IMR-90 (cell line): ENCODE results near the gene CD82.

Experiments
- MAFK ChIP-seq: IDR thresholded peaks from 2 replicates; pipeline ENCODE4 v1.6.1; 2012; ENCODE audit warnings: low read depth, low read length, improper control_type of control experiment
- MAZ ChIP-seq: IDR thresholded peaks from 2 replicates; pipeline ENCODE4 v1.6.1; 2012; ENCODE audit warnings: low read depth, mild to moderate bottlenecking, low read length, improper control_type of control experiment, moderate library complexity, borderline replicate concordance
- POLR2A ChIP-seq: IDR thresholded peaks from 2 replicates; pipeline ENCODE4 v1.6.1; 2012; ENCODE audit warnings: mild to moderate bottlenecking, low read depth, low read length
- RCOR1 ChIP-seq: IDR thresholded peaks from 2 replicates; pipeline ENCODE4 v1.6.1; 2012; ENCODE audit warnings: mild to moderate bottlenecking, low read length, improper control_type of control experiment; ENCODE audit not compliant: insufficient replicate concordance
- SMC3 ChIP-seq: fragments of 150-350 bp; IDR thresholded peaks from 2 replicates; pipeline ENCODE4 v1.6.1; 2016; ENCODE audit warnings: low read depth, mild to moderate bottlenecking, antibody characterized with exemption, low read length, moderate library complexity
- TF ChIP-seq, protein P1 (sequence below): conservative IDR thresholded peaks from 2 replicates; pipeline ENCODE4 v1.5.1; 2012; ENCODE audit warnings: mild to moderate bottlenecking, low read depth, low read length, improper control_type of control experiment
- TF ChIP-seq, protein P2 (sequence below): fragments of 150-350 bp; IDR thresholded peaks from 2 replicates; pipeline ENCODE4 v1.6.1; 2016; ENCODE audit warnings: low read depth, mild to moderate bottlenecking, low read length, moderate library complexity, borderline replicate concordance

GRCh38 chr11:44550123-44550522 lies 15.3 kb upstream of the CD82 start:
- TF ChIP-seq, protein P1, sequence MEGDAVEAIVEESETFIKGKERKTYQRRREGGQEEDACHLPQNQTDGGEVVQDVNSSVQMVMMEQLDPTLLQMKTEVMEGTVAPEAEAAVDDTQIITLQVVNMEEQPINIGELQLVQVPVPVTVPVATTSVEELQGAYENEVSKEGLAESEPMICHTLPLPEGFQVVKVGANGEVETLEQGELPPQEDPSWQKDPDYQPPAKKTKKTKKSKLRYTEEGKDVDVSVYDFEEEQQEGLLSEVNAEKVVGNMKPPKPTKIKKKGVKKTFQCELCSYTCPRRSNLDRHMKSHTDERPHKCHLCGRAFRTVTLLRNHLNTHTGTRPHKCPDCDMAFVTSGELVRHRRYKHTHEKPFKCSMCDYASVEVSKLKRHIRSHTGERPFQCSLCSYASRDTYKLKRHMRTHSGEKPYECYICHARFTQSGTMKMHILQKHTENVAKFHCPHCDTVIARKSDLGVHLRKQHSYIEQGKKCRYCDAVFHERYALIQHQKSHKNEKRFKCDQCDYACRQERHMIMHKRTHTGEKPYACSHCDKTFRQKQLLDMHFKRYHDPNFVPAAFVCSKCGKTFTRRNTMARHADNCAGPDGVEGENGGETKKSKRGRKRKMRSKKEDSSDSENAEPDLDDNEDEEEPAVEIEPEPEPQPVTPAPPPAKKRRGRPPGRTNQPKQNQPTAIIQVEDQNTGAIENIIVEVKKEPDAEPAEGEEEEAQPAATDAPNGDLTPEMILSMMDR, result no peak
- no peak for TF ChIP-seq MAZ
- TF ChIP-seq POLR2A, result no peak
- no peak for TF ChIP-seq RCOR1
- no peak for TF ChIP-seq MAFK
- TF ChIP-seq, protein P2, sequence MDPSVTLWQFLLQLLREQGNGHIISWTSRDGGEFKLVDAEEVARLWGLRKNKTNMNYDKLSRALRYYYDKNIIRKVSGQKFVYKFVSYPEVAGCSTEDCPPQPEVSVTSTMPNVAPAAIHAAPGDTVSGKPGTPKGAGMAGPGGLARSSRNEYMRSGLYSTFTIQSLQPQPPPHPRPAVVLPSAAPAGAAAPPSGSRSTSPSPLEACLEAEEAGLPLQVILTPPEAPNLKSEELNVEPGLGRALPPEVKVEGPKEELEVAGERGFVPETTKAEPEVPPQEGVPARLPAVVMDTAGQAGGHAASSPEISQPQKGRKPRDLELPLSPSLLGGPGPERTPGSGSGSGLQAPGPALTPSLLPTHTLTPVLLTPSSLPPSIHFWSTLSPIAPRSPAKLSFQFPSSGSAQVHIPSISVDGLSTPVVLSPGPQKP, result no peak
- TF ChIP-seq SMC3, result no peak
